H1 (cell line): ENCODE measurements around the gene EFHC1. TPM values are rescaled to one million over a fixed set of nuclear protein-coding genes. Genes with fewer than 3 reads are reported as not detected.

Experiments used
- CTCF ChIA-PET: fragments of 300-600 bp; sonication (Branson Sonifier 250); formaldehyde crosslinking; loops from one replicate; lab custom pipeline; 2021; ENCODE audit not compliant: partially characterized antibody; lab: Charles Lee
- POLR2A ChIA-PET: fragments of 300-600 bp; sonication (Branson Sonifier 250); formaldehyde crosslinking; loops from one replicate; lab custom pipeline; 2021; ENCODE audit warnings: inconsistent platforms; ENCODE audit not compliant: partially characterized antibody; lab: Charles Lee
- DNase-seq, 2 experiments: peaks; one replicate each; pipeline versions ENCODE4 v3.0.0 to v3.0.0-alpha.2; 2010 to 2022; ENCODE audit warnings: low spot score in 2 of 2, low read depth in 1 of 2, mixed read lengths in 1 of 2
- FAIRE-seq: peaks from 2 replicates; lab custom pipeline; 2011; peaks lifted over from hg19 to GRCh38; lab: Jason Lieb, UNC
- H2AFZ ChIP-seq: 2 replicates; pipeline ENCODE4 v1.8.1; 2012; ENCODE audit warnings: low read length, inconsistent platforms
- H2AK5ac ChIP-seq: 2 replicates; pipeline ENCODE4 v1.6.1; 2013; ENCODE audit warnings: low read depth, low read length
- H2BK120ac ChIP-seq: replicated peaks from 2 replicates; pipeline ENCODE3; 2013; ENCODE audit warnings: low read depth, low read length, inconsistent platforms
- H2BK12ac ChIP-seq: 2 replicates; pipeline ENCODE4 v1.6.1; 2013; ENCODE audit warnings: low read depth, low read length
- H2BK15ac ChIP-seq: 2 replicates; pipeline ENCODE4 v1.6.1; 2013; ENCODE audit warnings: low read length
- H2BK20ac ChIP-seq: 2 replicates; pipeline ENCODE4 v1.6.1; 2013; ENCODE audit warnings: low read length
- H2BK5ac ChIP-seq: 2 replicates; pipeline ENCODE4 v1.6.1; 2013; ENCODE audit warnings: low read depth, low read length
- H3K14ac ChIP-seq: 2 replicates; pipeline ENCODE4 v1.6.1; 2013; ENCODE audit warnings: inconsistent platforms; ENCODE audit not compliant: insufficient read length
- H3K18ac ChIP-seq: 2 replicates; pipeline ENCODE4 v1.6.1; 2013; ENCODE audit warnings: low read length; ENCODE audit errors: extremely low read depth
- H3K23ac ChIP-seq: 2 replicates; pipeline ENCODE4 v1.6.1; 2013; ENCODE audit warnings: inconsistent platforms; ENCODE audit not compliant: insufficient read length
- H3K23me2 ChIP-seq: 2 replicates; pipeline ENCODE4 v1.6.1; 2013; ENCODE audit warnings: low read depth, low read length
- H3K27ac ChIP-seq: 2 replicates; pipeline ENCODE4 v1.6.1; 2011; ENCODE audit warnings: low read depth, low read length, inconsistent platforms
- H3K27me3 ChIP-seq, 4 experiments: replicated peaks in 1 of 4; 1 replicate in 1 of 4; 2 replicates in 3 of 4; pipeline versions ENCODE4 v1.6.1 to v1.8.1; 2011 to 2013; ENCODE audit warnings: low read length in 3 of 4, mild to moderate bottlenecking in 3 of 4, inconsistent platforms in 2 of 4, mixed read lengths in 2 of 4, moderate library complexity in 1 of 4; ENCODE audit not compliant: control insufficient read depth in 3 of 4, insufficient read depth in 3 of 4; ENCODE audit errors: extremely low read depth in 1 of 4
- H3K36me3 ChIP-seq, 4 experiments: 2 replicates each; pipeline versions ENCODE4 v1.6.1 to v1.8.1; 2011 to 2013; ENCODE audit warnings: mild to moderate bottlenecking in 4 of 4, low read length in 3 of 4, moderate library complexity in 2 of 4, control low read depth in 1 of 4, inconsistent platforms in 1 of 4; ENCODE audit not compliant: insufficient read depth in 4 of 4, control insufficient read depth in 2 of 4
- H3K4ac ChIP-seq: replicated peaks from 2 replicates; pipeline ENCODE3; 2013; ENCODE audit warnings: low read length, low read depth, mixed read lengths, inconsistent platforms; ENCODE audit not compliant: insufficient read length
- H3K4me1 ChIP-seq, 4 experiments: replicated peaks in 1 of 4; 1 replicate in 1 of 4; 2 replicates in 3 of 4; pipeline versions ENCODE4 v1.6.1 to v1.8.1; 2011 to 2013; ENCODE audit warnings: low read length in 3 of 4, inconsistent platforms in 2 of 4, mixed read lengths in 1 of 4; ENCODE audit not compliant: insufficient read depth in 4 of 4, control insufficient read depth in 3 of 4
- H3K4me2 ChIP-seq, 2 experiments: 2 replicates each; pipeline versions ENCODE4 v1.6.1 to v1.8.1; 2011 to 2013; ENCODE audit warnings: low read depth in 2 of 2, low read length in 2 of 2, control low read depth in 1 of 2, inconsistent platforms in 1 of 2, mild to moderate bottlenecking in 1 of 2; ENCODE audit not compliant: insufficient read depth in 1 of 2
- H3K4me3 ChIP-seq, 4 experiments: fragments of 200-600, 300-600 bp in 1 of 4; sonication (generic), shearing (Covaris generic), sonication (Bioruptor Twin) in 1 of 4; 2 replicates each; pipeline versions ENCODE4 v1.5.1 to v1.8.1; 2011 to 2016; ENCODE audit warnings: low read length in 4 of 4, low read depth in 3 of 4, control low read depth in 2 of 4, inconsistent platforms in 2 of 4, mild to moderate bottlenecking in 2 of 4, mixed read lengths in 1 of 4, moderate library complexity in 1 of 4; ENCODE audit not compliant: insufficient read depth in 2 of 4; ENCODE audit errors: extremely low read depth in 1 of 4
- H3K56ac ChIP-seq: replicated peaks from 2 replicates; pipeline ENCODE3; 2013; ENCODE audit warnings: low read depth, mild to moderate bottlenecking, mixed read lengths, low read length, inconsistent platforms; ENCODE audit not compliant: insufficient read length
- H3K79me1 ChIP-seq: 2 replicates; pipeline ENCODE4 v1.6.1; 2013; ENCODE audit warnings: low read depth, low read length, control low read depth
- H3K79me2 ChIP-seq, 2 experiments: 2 replicates each; pipeline versions ENCODE4 v1.6.1 to v1.8.1; 2012 to 2013; ENCODE audit warnings: low read length in 2 of 2, mild to moderate bottlenecking in 2 of 2, inconsistent platforms in 1 of 2; ENCODE audit not compliant: insufficient read depth in 2 of 2, control insufficient read depth in 1 of 2
- H3K9ac ChIP-seq, 4 experiments: replicated peaks in 1 of 4; 1 replicate in 1 of 4; 2 replicates in 3 of 4; pipeline versions ENCODE4 v1.6.1 to v1.8.1; 2011 to 2013; ENCODE audit warnings: low read depth in 3 of 4, low read length in 3 of 4, control low read depth in 2 of 4, mild to moderate bottlenecking in 2 of 4, moderate library complexity in 2 of 4, inconsistent platforms in 1 of 4; ENCODE audit errors: extremely low read depth in 1 of 4
- H3K9me3 ChIP-seq, 2 experiments: 2 replicates each; pipeline versions ENCODE4 v1.6.1 to v1.8.1; 2012 to 2013; ENCODE audit warnings: mild to moderate bottlenecking in 2 of 2, moderate library complexity in 2 of 2, control low read depth in 1 of 2, inconsistent platforms in 1 of 2, low read depth in 1 of 2, low read length in 1 of 2, mixed read lengths in 1 of 2; ENCODE audit not compliant: insufficient read depth in 2 of 2
- H4K20me1 ChIP-seq, 2 experiments: replicated peaks in 1 of 2; 2 replicates each; pipeline versions ENCODE3 to v1.8.1; 2011 to 2013; ENCODE audit warnings: inconsistent platforms in 2 of 2, low read length in 2 of 2, mild to moderate bottlenecking in 1 of 2; ENCODE audit not compliant: insufficient read depth in 2 of 2, control insufficient read depth in 1 of 2
- H4K5ac ChIP-seq: 2 replicates; pipeline ENCODE4 v1.6.1; 2013; ENCODE audit warnings: low read length, low read depth, mixed read lengths, inconsistent platforms; ENCODE audit not compliant: insufficient read length
- H4K8ac ChIP-seq: 2 replicates; pipeline ENCODE4 v1.8.0; 2013; ENCODE audit warnings: mild to moderate bottlenecking, moderate library complexity, low read length, inconsistent platforms; ENCODE audit not compliant: insufficient read depth; ENCODE audit errors: extremely low read depth
- H4K91ac ChIP-seq: replicated peaks from 2 replicates; pipeline ENCODE3; 2013; ENCODE audit warnings: low read length, mixed read lengths, inconsistent platforms; ENCODE audit not compliant: insufficient read length
- SIN3A ChIP-seq, 2 experiments: IDR thresholded peaks in 1 of 2; conservative IDR thresholded peaks in 1 of 2; 2 replicates each; pipeline ENCODE4 v1.6.1; 2011 to 2012; ENCODE audit warnings: low read length in 2 of 2, improper control_type of control experiment in 1 of 2, low read depth in 1 of 2, mild to moderate bottlenecking in 1 of 2
- SRF ChIP-seq: IDR thresholded peaks from 2 replicates; pipeline ENCODE4 v1.6.1; 2011; ENCODE audit warnings: mild to moderate bottlenecking, low read depth, low read length, moderate library complexity
- whole genome bisulfite sequencing, 2 experiments: shearing (Covaris generic) in 1 of 2; methylation state at CpG; one replicate each; pipeline versions ENCODE4 v1.1.6 to v1.1.7; 2013 to 2015; ENCODE audit warnings: low lambda C conversion rate in 2 of 2, mixed read lengths in 2 of 2, inconsistent platforms in 1 of 2, low coverage in 1 of 2, missing lambda C conversion rate in 1 of 2; ENCODE audit not compliant: insufficient replicate concordance in 2 of 2, insufficient coverage in 1 of 2, insufficient read length in 1 of 2; ENCODE audit errors: extremely low coverage in 1 of 2, missing lambda C conversion rate in 1 of 2; 5-methylcytosine and 5-hydroxymethylcytosine counted together
- polyA plus RNA-seq, 7 experiments: library from polyadenylated mRNA; depleted of rRNA in 3 of 7; stranded (reverse) in 5 of 7; unstranded in 2 of 7; fragments of >200 nt in 5 of 7; fragments of 200-250 nt in 2 of 7; gene quantifications; 1 replicate in 5 of 7; 2 replicates in 1 of 7; 4 replicates in 1 of 7; pipeline versions ENCODE4 v1.2.1 to v1.2.3, GENCODE V29; 2011 to 2013; ENCODE audit warnings: missing spikeins in 2 of 7, mixed read lengths in 2 of 7
- total RNA-seq: library from RNA; stranded (reverse); fragmentation: NEBNext Ultra II Directional; extraction: Animal tissue kit (Norgen Biotek cat#: 25700); gene quantifications from 2 replicates; pipeline ENCODE4 v1.2.1, GENCODE V29; 2021
- TF ChIP-seq, protein P1 (sequence below): IDR thresholded peaks from 2 replicates; pipeline ENCODE4 v1.6.1; 2012; ENCODE audit warnings: inconsistent platforms

Gene EFHC1
- total and polyA plus RNA-seq, 2 of the 8 experiments (the other 6 are each of a cell fraction or from before 2014, with no cell fraction given) = 10.5 to 16.4 TPM

GRCh38 chr6:52555518-52556233 is 135.5 kb downstream of the EFHC1 start:
- H3K79me2 ChIP-seq = peaks cover 0 to 34% of the 10 kb centered on the region in 2 experiments; a peak in 3 of 4 replicates
- H2BK12ac ChIP-seq = no peak overlapping the region
- CTCF ChIA-PET = interaction anchor here (0.5 to 1.2 kb wide), 5 partner anchors 34 to 68 kb away, joined by 3 to 4 read pairs (median 3); no protein-coding TSS in a partner anchor
- no peak overlapping the region for H2AK5ac ChIP-seq
- no peak overlapping the region for H2AFZ ChIP-seq
- H2BK5ac ChIP-seq = no peak overlapping the region
- no peak overlapping the region for H3K4me3 ChIP-seq
- FAIRE-seq = no peak
- 83% methylated on average over 5 of the region's 5 CpGs; no CpG with 5 or more reads in 1 of the 2 experiments for WGBS, 2 experiments
- no peak overlapping the region for H3K56ac ChIP-seq
- no peak overlapping the region for H3K23ac ChIP-seq
- no peak overlapping the region for H3K4me2 ChIP-seq
- H3K4ac ChIP-seq = no peak overlapping the region
- H2BK20ac ChIP-seq = no peak overlapping the region
- H4K8ac ChIP-seq = no peak overlapping the region
- no peak overlapping the region for H3K18ac ChIP-seq
- H4K20me1 ChIP-seq = peaks cover 0 to 1% of the 10 kb centered on the region in 2 experiments
- H3K4me1 ChIP-seq = peaks cover 13 to 30% (median 24%) of the 10 kb centered on the region in 4 experiments
- H3K14ac ChIP-seq = no peak overlapping the region
- H3K79me1 ChIP-seq = peaks cover 11% of the 10 kb centered on the region
- H4K91ac ChIP-seq = no peak overlapping the region
- POLR2A ChIA-PET = interaction anchor here (0.7 kb wide), 1 partner anchor 56 kb away, joined by 3 read pairs; no protein-coding TSS in a partner anchor
- H3K36me3 ChIP-seq = no peaks in the 10 kb centered on the region
- no peak for TF ChIP-seq SIN3A (conservative IDR thresholded peaks at IDR 0.05 in 1 of 2, IDR thresholded peaks at IDR 0.05 in 1 of 2; ENCODE audit: low read depth in 1 of 2, low read length in 2 of 2)
- TF ChIP-seq SRF = no peak
- TF ChIP-seq, protein P1, sequence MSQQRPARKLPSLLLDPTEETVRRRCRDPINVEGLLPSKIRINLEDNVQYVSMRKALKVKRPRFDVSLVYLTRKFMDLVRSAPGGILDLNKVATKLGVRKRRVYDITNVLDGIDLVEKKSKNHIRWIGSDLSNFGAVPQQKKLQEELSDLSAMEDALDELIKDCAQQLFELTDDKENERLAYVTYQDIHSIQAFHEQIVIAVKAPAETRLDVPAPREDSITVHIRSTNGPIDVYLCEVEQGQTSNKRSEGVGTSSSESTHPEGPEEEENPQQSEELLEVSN = no peak
- H3K27ac ChIP-seq = no peak overlapping the region
- H3K23me2 ChIP-seq = no peaks in the 10 kb centered on the region; the same call in 1 of the 2 replicates
- no peaks in the 10 kb centered on the region for H3K27me3 ChIP-seq
- no peak for DNase-seq
- no peak overlapping the region for H3K9ac ChIP-seq
- H4K5ac ChIP-seq = no peak overlapping the region
- no peak overlapping the region for H2BK120ac ChIP-seq
- no peaks in the 10 kb centered on the region for H3K9me3 ChIP-seq
- no peak overlapping the region for H2BK15ac ChIP-seq
